NCI-H146 treated with DMSO at 0.1 percent for 48 hours (cell line): ENCODE data around the gene LPP.

Source experiments
- DNase-seq: peaks from one replicate; lab custom pipeline; 2025; ENCODE audit not compliant: unreplicated experiment; lab: John Stamatoyannopoulos, UW

LPP gene

GRCh38 chr3:188352196-188352927 lies 198.4 kb downstream of the LPP start:
- DNase-seq, result no peak

GRCh38 chr3:188353426-188353825 lies 199.5 kb downstream of the LPP start:
- DNase-seq, result no peak

- DNase-seq, result no peak
Observed at GRCh38 chr3:188358787-188359493, 205.0 kb downstream of the LPP start.

GRCh38 chr3:188360364-188360881 lies 206.5 kb downstream of the LPP start:
- no peak for DNase-seq

- DNase-seq, result no peak
Observed at GRCh38 chr3:188361888-188362287, 207.9 kb downstream of the LPP start.

GRCh38 chr3:188362405-188362831 lies 208.5 kb downstream of the LPP start:
- no peak for DNase-seq

GRCh38 chr3:188365184-188365583 lies 211.2 kb downstream of the LPP start:
- no peak for DNase-seq

- DNase-seq, result no peak
Observed at GRCh38 chr3:188365988-188366698, 212.2 kb downstream of the LPP start.

- no peak for DNase-seq
Observed at GRCh38 chr3:188367678-188368077, 213.7 kb downstream of the LPP start.

- DNase-seq, result no peak
Observed at GRCh38 chr3:188369526-188369925, 215.6 kb downstream of the LPP start.

GRCh38 chr3:188370081-188370830 lies 216.3 kb downstream of the LPP start:
- DNase-seq, result no peak

GRCh38 chr3:188378786-188379185 lies 224.8 kb downstream of the LPP start:
- no peak for DNase-seq

GRCh38 chr3:188380252-188380651 lies 226.3 kb downstream of the LPP start:
- DNase-seq, result no peak

GRCh38 chr3:188380722-188381121 lies 226.8 kb downstream of the LPP start:
- DNase-seq, result no peak

- DNase-seq, result no peak
Observed at GRCh38 chr3:188383748-188384147, 229.8 kb downstream of the LPP start.

- no peak for DNase-seq
Observed at GRCh38 chr3:188385295-188385694, 231.3 kb downstream of the LPP start.

GRCh38 chr3:188389711-188390342 lies 235.9 kb downstream of the LPP start:
- DNase-seq, result no peak

GRCh38 chr3:188390343-188390718 lies 236.4 kb downstream of the LPP start:
- DNase-seq, result no peak

GRCh38 chr3:188390775-188391443 lies 237.0 kb downstream of the LPP start:
- no peak for DNase-seq

GRCh38 chr3:188391592-188391991 lies 237.6 kb downstream of the LPP start:
- DNase-seq, result no peak
